ENCODE results near the gene VASH1.

VASH1 gene

GRCh38 chr14:76762411-76763095 lies 1.3 kb downstream of the VASH1 start:
- peaks cover 6% of the 10 kb centered on the region for H3K4me1 Mint-ChIP-seq
- H3K9me3 Mint-ChIP-seq, result no peaks in the 10 kb centered on the region
- peaks cover 22% of the 10 kb centered on the region for H3K27me3 Mint-ChIP-seq
- no peaks in the 10 kb centered on the region for H3K36me3 Mint-ChIP-seq
- no peak overlapping the region for H3K27ac Mint-ChIP-seq
- peak overlapping the region; percentile 84 for H3K4me3 Mint-ChIP-seq

- H3K4me3 Mint-ChIP-seq, result peak overlapping the region; percentile 84
- H3K9me3 Mint-ChIP-seq, result no peaks in the 10 kb centered on the region
- peaks cover 9% of the 10 kb centered on the region for H3K4me1 Mint-ChIP-seq
- H3K36me3 Mint-ChIP-seq, result no peaks in the 10 kb centered on the region
- peaks cover 19% of the 10 kb centered on the region for H3K27me3 Mint-ChIP-seq
- no peak overlapping the region for H3K27ac Mint-ChIP-seq
Measured at GRCh38 chr14:76763096-76764041, 2.1 kb downstream of the VASH1 start.

GRCh38 chr14:76765461-76765931 lies 4.2 kb downstream of the VASH1 start:
- Mint-ChIP-seq H3K4me3 (no peak overlapping the region), H3K9me3 (no peaks in the 10 kb centered on the region), H3K27ac (no peak overlapping the region), H3K36me3 (no peaks in the 10 kb centered on the region), H3K4me1 (peaks cover 18% of the 10 kb centered on the region), H3K27me3 (peaks cover 6% of the 10 kb centered on the region)

- Mint-ChIP-seq H3K36me3 (no peaks in the 10 kb centered on the region), H3K4me3 (peak overlapping the region; percentile 24), H3K27me3 (peaks cover 1% of the 10 kb centered on the region), H3K4me1 (peaks cover 13% of the 10 kb centered on the region), H3K27ac (peak overlapping the region; percentile 51), H3K9me3 (no peaks in the 10 kb centered on the region)
Measured at GRCh38 chr14:76767681-76768656, 6.7 kb downstream of the VASH1 start.

GRCh38 chr14:76768671-76769500 lies 7.6 kb downstream of the VASH1 start:
- Mint-ChIP-seq H3K4me1 (peaks cover 13% of the 10 kb centered on the region), H3K27ac (peak overlapping the region; percentile 70), H3K4me3 (no peak overlapping the region), H3K36me3 (no peaks in the 10 kb centered on the region), H3K9me3 (no peaks in the 10 kb centered on the region), H3K27me3 (peaks cover 1% of the 10 kb centered on the region)

- Mint-ChIP-seq H3K4me3 (no peak overlapping the region), H3K4me1 (peaks cover 13% of the 10 kb centered on the region), H3K9me3 (no peaks in the 10 kb centered on the region), H3K36me3 (no peaks in the 10 kb centered on the region), H3K27me3 (peaks cover 1% of the 10 kb centered on the region), H3K27ac (no peak overlapping the region)
Measured at GRCh38 chr14:76769636-76770292, 8.5 kb downstream of the VASH1 start.

GRCh38 chr14:76770521-76771436 lies 9.5 kb downstream of the VASH1 start:
- H3K36me3 Mint-ChIP-seq, result no peaks in the 10 kb centered on the region
- no peaks in the 10 kb centered on the region for H3K27me3 Mint-ChIP-seq
- no peak overlapping the region for H3K27ac Mint-ChIP-seq
- no peak overlapping the region for H3K4me3 Mint-ChIP-seq
- H3K4me1 Mint-ChIP-seq, result peaks cover 13% of the 10 kb centered on the region
- no peaks in the 10 kb centered on the region for H3K9me3 Mint-ChIP-seq

- H3K36me3 Mint-ChIP-seq, result no peaks in the 10 kb centered on the region
- H3K4me1 Mint-ChIP-seq, result peaks cover 13% of the 10 kb centered on the region
- H3K27me3 Mint-ChIP-seq, result no peaks in the 10 kb centered on the region
- no peak overlapping the region for H3K4me3 Mint-ChIP-seq
- H3K9me3 Mint-ChIP-seq, result no peaks in the 10 kb centered on the region
- no peak overlapping the region for H3K27ac Mint-ChIP-seq
Measured at GRCh38 chr14:76771437-76771980, 10.2 kb downstream of the VASH1 start.

GRCh38 chr14:76772300-76773187 lies 11.3 kb downstream of the VASH1 start:
- H3K9me3 Mint-ChIP-seq, result no peaks in the 10 kb centered on the region
- H3K36me3 Mint-ChIP-seq, result no peaks in the 10 kb centered on the region
- H3K4me3 Mint-ChIP-seq, result no peak overlapping the region
- no peaks in the 10 kb centered on the region for H3K27me3 Mint-ChIP-seq
- no peak overlapping the region for H3K27ac Mint-ChIP-seq
- peaks cover 13% of the 10 kb centered on the region for H3K4me1 Mint-ChIP-seq

- Mint-ChIP-seq H3K4me3 (no peak overlapping the region), H3K27ac (no peak overlapping the region), H3K9me3 (no peaks in the 10 kb centered on the region), H3K27me3 (no peaks in the 10 kb centered on the region), H3K36me3 (no peaks in the 10 kb centered on the region), H3K4me1 (peaks cover 9% of the 10 kb centered on the region)
Measured at GRCh38 chr14:76773188-76773885, 12.1 kb downstream of the VASH1 start.

GRCh38 chr14:76773956-76774820 lies 12.9 kb downstream of the VASH1 start:
- H3K27ac Mint-ChIP-seq, result no peak overlapping the region

More at GRCh38 chr14:76773956-76774820, 12.9 kb downstream of the VASH1 start:
- no peak overlapping the region for H3K4me3 Mint-ChIP-seq
- H3K9me3 Mint-ChIP-seq, result no peaks in the 10 kb centered on the region
- no peaks in the 10 kb centered on the region for H3K36me3 Mint-ChIP-seq
- no peaks in the 10 kb centered on the region for H3K27me3 Mint-ChIP-seq
- H3K4me1 Mint-ChIP-seq, result peaks cover 3% of the 10 kb centered on the region
